CD4-positive, alpha-beta T cell treated with Interleukin-15 for 4 hours (primary cell): ENCODE measurements around the gene SOX6.

ENCODE experiments used
- DNase-seq: peaks from one replicate; pipeline ENCODE4 v3.0.0-alpha.2; 2020; ENCODE audit warnings: low spot score

The SOX6 gene

GRCh38 chr11:16276251-16276650, 80.1 kb downstream of the SOX6 start:
- DNase-seq: no peak

GRCh38 chr11:16271258-16271657, 85.1 kb downstream of the SOX6 start:
- DNase-seq: no peak

GRCh38 chr11:16266021-16266420, 90.3 kb downstream of the SOX6 start:
- DNase-seq: no peak

- no peak for DNase-seq
Observed at GRCh38 chr11:16265022-16265421, 91.3 kb downstream of the SOX6 start.

DNA sequence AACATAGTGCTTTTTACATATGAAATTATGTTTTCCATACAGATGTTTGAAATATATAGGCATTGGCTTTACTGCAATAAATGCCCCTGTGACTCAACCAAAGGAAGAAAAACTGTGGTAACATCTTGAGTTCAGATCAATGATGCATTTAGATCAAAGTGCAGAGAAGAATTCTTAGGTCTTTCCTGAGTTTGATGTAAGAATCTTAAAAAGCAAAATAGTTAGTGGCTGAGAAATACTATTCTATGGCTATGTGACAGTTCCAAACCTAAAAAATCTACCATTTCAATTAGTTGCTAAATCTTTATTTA, 93.7 kb downstream of the SOX6 start:
- no peak for DNase-seq

GRCh38 chr11:16261836-16262644, 94.3 kb downstream of the SOX6 start:
- no peak for DNase-seq

GRCh38 chr11:16252373-16252772, 104.0 kb downstream of the SOX6 start:
- no peak for DNase-seq

- no peak for DNase-seq
Observed at GRCh38 chr11:16248248-16248647, 108.1 kb downstream of the SOX6 start.

DNA sequence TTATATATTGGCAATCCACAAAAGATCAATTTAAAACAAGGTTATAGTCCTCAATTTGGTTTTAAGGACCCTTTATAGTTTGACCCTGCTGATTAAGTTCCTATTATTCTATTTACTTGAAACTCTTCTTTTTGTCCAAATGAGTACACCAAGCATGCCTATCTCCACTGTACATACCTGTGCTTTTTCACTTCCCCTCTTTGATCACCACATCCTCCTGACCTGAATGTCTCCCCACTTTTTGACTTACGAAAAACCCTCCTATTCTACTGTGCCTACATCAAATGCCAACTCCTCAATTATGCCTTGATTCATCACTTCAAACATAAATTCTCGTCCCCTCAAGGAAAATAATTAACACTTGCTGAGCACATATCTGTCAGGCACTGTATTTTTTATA, 113.5 kb downstream of the SOX6 start:
- DNase-seq: no peak

DNA sequence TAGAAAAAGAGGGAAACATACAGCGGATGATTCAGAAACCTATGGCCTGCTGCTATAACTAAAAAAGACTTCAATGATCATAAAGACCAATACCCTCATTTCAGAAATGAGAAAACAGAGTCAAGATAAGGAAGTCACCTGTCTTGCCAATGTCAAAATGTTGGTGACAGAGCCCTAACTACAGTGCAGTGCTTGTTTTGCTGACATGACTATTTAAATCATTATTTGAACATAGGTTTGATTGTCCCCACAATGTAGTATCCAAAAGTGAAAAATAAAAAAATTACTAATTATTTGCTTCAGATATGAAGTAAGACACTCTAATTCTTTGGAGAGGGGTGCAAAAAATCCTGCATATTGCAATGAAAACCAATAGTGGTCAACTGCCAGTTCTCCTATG, 115.7 kb downstream of the SOX6 start:
- DNase-seq: no peak

GRCh38 chr11:16239141-16240105, 116.9 kb downstream of the SOX6 start:
- no peak for DNase-seq

GRCh38 chr11:16226245-16226644, 130.1 kb downstream of the SOX6 start:
- no peak for DNase-seq

DNA sequence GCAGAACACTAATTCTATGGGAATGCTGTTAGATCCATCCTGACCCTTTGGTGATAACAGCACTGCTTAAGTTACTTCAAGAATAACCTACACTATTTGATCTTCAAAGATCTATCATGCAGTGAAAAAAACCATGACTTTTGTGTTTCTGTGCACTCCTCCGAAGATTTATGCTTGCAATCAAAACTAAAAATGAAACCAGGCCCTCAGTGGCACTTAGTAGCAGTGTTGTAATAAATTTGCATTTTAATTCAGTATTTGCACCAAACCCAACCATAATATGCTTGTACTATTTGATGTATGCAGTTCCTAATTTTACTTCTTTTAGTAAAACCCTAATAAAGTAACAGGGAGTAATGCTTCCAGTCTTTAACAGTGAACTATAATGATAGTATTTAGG, 130.7 kb downstream of the SOX6 start:
- no peak for DNase-seq

DNA sequence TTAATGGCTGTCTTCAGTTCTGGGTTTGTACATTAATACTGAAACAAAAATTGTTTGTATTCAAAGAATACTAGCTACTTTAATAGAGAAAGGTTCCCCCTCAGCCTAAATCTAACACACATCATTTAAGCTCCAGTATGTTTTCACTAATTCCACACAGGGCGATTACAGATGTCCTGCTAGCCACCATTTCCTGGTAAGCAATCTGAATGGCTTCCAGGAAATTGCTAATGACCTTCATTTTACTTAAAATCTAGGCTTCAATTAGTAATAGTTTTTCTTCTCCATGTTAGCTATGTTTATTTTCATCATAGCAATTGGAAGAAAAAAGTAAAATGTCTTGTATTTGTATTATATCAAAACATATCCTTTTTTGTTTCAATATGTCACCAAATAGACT, 132.8 kb downstream of the SOX6 start:
- DNase-seq: no peak

- DNase-seq: no peak
Observed at GRCh38 chr11:16217631-16218030, 138.7 kb downstream of the SOX6 start.

DNA sequence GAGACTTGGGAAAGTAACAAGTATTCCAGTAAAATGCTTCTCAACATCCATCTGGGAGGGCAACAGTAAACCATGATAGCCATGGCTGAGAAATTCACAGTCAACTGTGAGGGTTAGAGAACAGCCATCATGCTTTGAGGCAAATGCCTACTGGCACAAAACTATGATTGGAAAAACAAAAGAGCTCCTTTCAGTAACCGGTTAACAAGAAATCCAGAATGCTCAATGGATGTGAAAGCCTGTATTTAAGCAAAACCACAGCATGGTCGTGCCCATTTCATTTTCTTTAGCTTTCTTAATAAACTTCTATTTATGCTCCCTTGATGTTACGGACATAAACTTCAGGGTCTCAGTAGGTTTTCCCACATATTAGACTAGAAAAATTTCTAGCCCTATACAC, 139.5 kb downstream of the SOX6 start:
- DNase-seq: no peak

GRCh38 chr11:16215352-16215751, 141.0 kb downstream of the SOX6 start:
- no peak for DNase-seq

DNA sequence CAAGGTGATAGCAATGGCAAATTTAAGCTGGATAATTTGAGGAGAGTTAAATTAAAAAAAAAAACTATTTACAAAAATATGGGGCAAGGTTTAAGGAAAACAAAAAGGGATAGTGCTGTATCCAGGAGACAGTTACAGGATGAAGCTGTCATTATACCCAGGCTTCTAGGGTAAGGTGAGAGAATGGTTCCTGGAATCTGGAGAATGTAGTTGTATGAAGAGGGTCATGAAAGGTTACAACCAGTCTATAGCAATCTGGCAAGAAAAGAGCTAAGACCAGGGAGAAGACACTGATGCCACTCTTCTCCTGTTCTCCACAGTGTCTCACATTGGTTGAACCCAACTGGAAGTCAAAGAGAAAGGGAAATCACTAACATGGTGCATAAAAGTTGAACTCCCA, 144.9 kb downstream of the SOX6 start:
- no peak for DNase-seq

GRCh38 chr11:16204261-16204660, 152.1 kb downstream of the SOX6 start:
- DNase-seq: no peak

DNA sequence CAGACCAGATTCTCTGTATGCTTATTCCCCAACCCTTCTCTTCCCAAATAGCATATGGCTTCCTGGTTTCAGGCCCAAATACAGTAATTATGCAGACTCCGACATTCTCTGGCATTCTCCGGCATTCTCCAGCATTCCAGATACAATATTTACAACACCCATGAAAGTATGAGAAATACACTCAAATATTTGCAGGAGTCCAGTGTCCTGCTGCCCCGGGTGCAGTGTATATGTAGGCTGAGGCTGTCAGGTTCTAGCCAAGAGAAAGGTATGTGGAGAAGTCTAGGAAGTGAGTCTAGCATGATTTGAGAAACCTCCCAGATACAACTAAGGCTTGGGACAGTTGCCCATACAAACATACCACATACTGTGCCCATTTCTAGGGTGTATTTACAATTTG, 160.7 kb downstream of the SOX6 start:
- DNase-seq: no peak

DNA sequence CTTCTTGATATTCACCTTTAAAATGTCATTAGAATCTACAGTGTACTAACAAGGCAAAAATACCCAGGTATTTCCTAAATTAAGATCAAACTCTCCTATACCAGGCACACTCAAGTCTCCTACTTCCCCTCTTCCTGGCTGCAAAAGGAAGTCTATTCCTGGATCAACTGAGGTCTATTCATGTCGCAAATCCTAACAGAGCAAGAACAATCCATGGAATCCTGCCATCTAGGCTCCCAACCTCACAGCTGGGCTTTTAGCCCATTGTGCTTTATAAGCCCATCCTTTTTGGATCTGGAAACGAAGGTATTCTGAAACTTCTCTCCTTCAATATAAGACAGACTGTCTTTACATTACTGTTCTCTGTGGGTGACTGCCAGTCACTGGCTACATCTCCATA, 161.8 kb downstream of the SOX6 start:
- DNase-seq: no peak

GRCh38 chr11:16193897-16194381, 162.4 kb downstream of the SOX6 start:
- DNase-seq: no peak

GRCh38 chr11:16191868-16192240, 164.5 kb downstream of the SOX6 start:
- no peak for DNase-seq
